ENCODE data around the gene HOXC4.
"Not testable (repeated sequence)": the region's sequence is repeated elsewhere in the genome, so short reads cannot be mapped to it uniquely, and the experiment has no call there.

The HOXC4 gene

GRCh38 chr12:54077843-54078242 is 24.2 kb downstream of the HOXC4 start:
- H3K4me3 ChIP-seq (ENCODE audit: insufficient read depth, low read depth, low read length, poor library complexity, severe bottlenecking); DNase-seq; H3K36me3 ChIP-seq (ENCODE audit: control insufficient read depth, insufficient read depth, low read length); H3K27ac ChIP-seq (ENCODE audit: insufficient read depth, low read length, poor library complexity, severe bottlenecking); H3K4me1 ChIP-seq (ENCODE audit: control insufficient read depth, insufficient read depth, low read length, poor library complexity, severe bottlenecking); H3K9me3 ChIP-seq (ENCODE audit: control insufficient read depth, low read length); H3K27me3 ChIP-seq (replicated peaks; ENCODE audit: control insufficient read depth, insufficient read depth, low read length, poor library complexity, severe bottlenecking): not testable (repeated sequence)

- not testable (repeated sequence) for H3K27me3 ChIP-seq (replicated peaks; ENCODE audit: control insufficient read depth, insufficient read depth, low read length, poor library complexity, severe bottlenecking); H3K9me3 ChIP-seq (ENCODE audit: control insufficient read depth, low read length); H3K4me1 ChIP-seq (ENCODE audit: control insufficient read depth, insufficient read depth, low read length, poor library complexity, severe bottlenecking); DNase-seq; H3K4me3 ChIP-seq (ENCODE audit: insufficient read depth, low read depth, low read length, poor library complexity, severe bottlenecking); H3K36me3 ChIP-seq (ENCODE audit: control insufficient read depth, insufficient read depth, low read length); H3K27ac ChIP-seq (ENCODE audit: insufficient read depth, low read length, poor library complexity, severe bottlenecking)
Measured at GRCh38 chr12:54079115-54079514, 25.5 kb downstream of the HOXC4 start.

- not testable (repeated sequence) for DNase-seq
Measured at GRCh38 chr12:54080008-54080924, 26.6 kb downstream of the HOXC4 start.

GRCh38 chr12:54081053-54081514 is 27.4 kb downstream of the HOXC4 start:
- not testable (repeated sequence) for DNase-seq; H3K27me3 ChIP-seq (replicated peaks; ENCODE audit: control insufficient read depth, insufficient read depth, low read length, poor library complexity, severe bottlenecking); H3K4me3 ChIP-seq (ENCODE audit: insufficient read depth, low read depth, low read length, poor library complexity, severe bottlenecking); H3K4me1 ChIP-seq (ENCODE audit: control insufficient read depth, insufficient read depth, low read length, poor library complexity, severe bottlenecking); H3K27ac ChIP-seq (ENCODE audit: insufficient read depth, low read length, poor library complexity, severe bottlenecking); H3K9me3 ChIP-seq (ENCODE audit: control insufficient read depth, low read length); H3K36me3 ChIP-seq (ENCODE audit: control insufficient read depth, insufficient read depth, low read length)

More at GRCh38 chr12:54080008-54080924, 26.6 kb downstream of the HOXC4 start:
- H3K4me1 ChIP-seq (ENCODE audit: control insufficient read depth, insufficient read depth, low read length, poor library complexity, severe bottlenecking); H3K27ac ChIP-seq (ENCODE audit: insufficient read depth, low read length, poor library complexity, severe bottlenecking); H3K36me3 ChIP-seq (ENCODE audit: control insufficient read depth, insufficient read depth, low read length); H3K27me3 ChIP-seq (replicated peaks; ENCODE audit: control insufficient read depth, insufficient read depth, low read length, poor library complexity, severe bottlenecking); H3K9me3 ChIP-seq (ENCODE audit: control insufficient read depth, low read length); H3K4me3 ChIP-seq (ENCODE audit: insufficient read depth, low read depth, low read length, poor library complexity, severe bottlenecking): not testable (repeated sequence)

GRCh38 chr12:54081581-54082396 is 28.2 kb downstream of the HOXC4 start:
- H3K4me1 ChIP-seq (ENCODE audit: control insufficient read depth, insufficient read depth, low read length, poor library complexity, severe bottlenecking); H3K27ac ChIP-seq (ENCODE audit: insufficient read depth, low read length, poor library complexity, severe bottlenecking); DNase-seq; H3K36me3 ChIP-seq (ENCODE audit: control insufficient read depth, insufficient read depth, low read length); H3K9me3 ChIP-seq (ENCODE audit: control insufficient read depth, low read length); H3K27me3 ChIP-seq (replicated peaks; ENCODE audit: control insufficient read depth, insufficient read depth, low read length, poor library complexity, severe bottlenecking): not testable (repeated sequence)
- H3K4me3 ChIP-seq (ENCODE audit: insufficient read depth, low read depth, low read length, poor library complexity, severe bottlenecking) = peak overlapping the region; percentile 17

GRCh38 chr12:54082397-54082892 is 28.8 kb downstream of the HOXC4 start:
- H3K27me3 ChIP-seq (replicated peaks; ENCODE audit: control insufficient read depth, insufficient read depth, low read length, poor library complexity, severe bottlenecking) = no peaks in the 10 kb centered on the region
- H3K9me3 ChIP-seq (ENCODE audit: control insufficient read depth, low read length) = no peaks in the 10 kb centered on the region
- H3K27ac ChIP-seq (ENCODE audit: insufficient read depth, low read length, poor library complexity, severe bottlenecking) = no peak overlapping the region
- peak overlapping the region; percentile 17 for H3K4me3 ChIP-seq (ENCODE audit: insufficient read depth, low read depth, low read length, poor library complexity, severe bottlenecking)
- DNase-seq = peak in 1 of 3 donors; percentile 2
- H3K36me3 ChIP-seq (ENCODE audit: control insufficient read depth, insufficient read depth, low read length) = no peaks in the 10 kb centered on the region
- H3K4me1 ChIP-seq (ENCODE audit: control insufficient read depth, insufficient read depth, low read length, poor library complexity, severe bottlenecking) = peaks cover 2% of the 10 kb centered on the region

GRCh38 chr12:54088011-54088410 is 34.4 kb downstream of the HOXC4 start:
- H3K4me1 ChIP-seq (ENCODE audit: control insufficient read depth, insufficient read depth, low read length, poor library complexity, severe bottlenecking); DNase-seq; H3K27me3 ChIP-seq (replicated peaks; ENCODE audit: control insufficient read depth, insufficient read depth, low read length, poor library complexity, severe bottlenecking); H3K36me3 ChIP-seq (ENCODE audit: control insufficient read depth, insufficient read depth, low read length); H3K27ac ChIP-seq (ENCODE audit: insufficient read depth, low read length, poor library complexity, severe bottlenecking); H3K9me3 ChIP-seq (ENCODE audit: control insufficient read depth, low read length); H3K4me3 ChIP-seq (ENCODE audit: insufficient read depth, low read depth, low read length, poor library complexity, severe bottlenecking): not testable (repeated sequence)

GRCh38 chr12:54089465-54089864 is 35.8 kb downstream of the HOXC4 start:
- H3K27me3 ChIP-seq (replicated peaks; ENCODE audit: control insufficient read depth, insufficient read depth, low read length, poor library complexity, severe bottlenecking); H3K4me3 ChIP-seq (ENCODE audit: insufficient read depth, low read depth, low read length, poor library complexity, severe bottlenecking); H3K9me3 ChIP-seq (ENCODE audit: control insufficient read depth, low read length); H3K36me3 ChIP-seq (ENCODE audit: control insufficient read depth, insufficient read depth, low read length); DNase-seq; H3K27ac ChIP-seq (ENCODE audit: insufficient read depth, low read length, poor library complexity, severe bottlenecking); H3K4me1 ChIP-seq (ENCODE audit: control insufficient read depth, insufficient read depth, low read length, poor library complexity, severe bottlenecking): not testable (repeated sequence)

GRCh38 chr12:54090312-54090711 is 36.7 kb downstream of the HOXC4 start:
- H3K9me3 ChIP-seq (ENCODE audit: control insufficient read depth, low read length); DNase-seq; H3K36me3 ChIP-seq (ENCODE audit: control insufficient read depth, insufficient read depth, low read length); H3K4me3 ChIP-seq (ENCODE audit: insufficient read depth, low read depth, low read length, poor library complexity, severe bottlenecking); H3K27ac ChIP-seq (ENCODE audit: insufficient read depth, low read length, poor library complexity, severe bottlenecking); H3K27me3 ChIP-seq (replicated peaks; ENCODE audit: control insufficient read depth, insufficient read depth, low read length, poor library complexity, severe bottlenecking); H3K4me1 ChIP-seq (ENCODE audit: control insufficient read depth, insufficient read depth, low read length, poor library complexity, severe bottlenecking): not testable (repeated sequence)

- not testable (repeated sequence) for DNase-seq; H3K36me3 ChIP-seq (ENCODE audit: control insufficient read depth, insufficient read depth, low read length); H3K9me3 ChIP-seq (ENCODE audit: control insufficient read depth, low read length); H3K4me3 ChIP-seq (ENCODE audit: insufficient read depth, low read depth, low read length, poor library complexity, severe bottlenecking); H3K4me1 ChIP-seq (ENCODE audit: control insufficient read depth, insufficient read depth, low read length, poor library complexity, severe bottlenecking); H3K27ac ChIP-seq (ENCODE audit: insufficient read depth, low read length, poor library complexity, severe bottlenecking); H3K27me3 ChIP-seq (replicated peaks; ENCODE audit: control insufficient read depth, insufficient read depth, low read length, poor library complexity, severe bottlenecking)
Measured at GRCh38 chr12:54092943-54093342, 39.3 kb downstream of the HOXC4 start.
